K562 (cell line): Measurements from ENCODE around the gene BAZ2A. TPM values are rescaled to one million over a fixed set of nuclear protein-coding genes. Genes with fewer than 3 reads are reported as not detected.

Experiments used
- BMI1 ChIP-seq: fragments of 150-350 bp; IDR thresholded peaks from 2 replicates; pipeline ENCODE4 v1.6.1; 2014; ENCODE audit warnings: low read length
- HDAC8 ChIP-seq: fragments of 450-650 bp; IDR thresholded peaks from 2 replicates; pipeline ENCODE4 v1.6.1; 2016; ENCODE audit warnings: mild to moderate bottlenecking, missing genetic modification characterization, moderate library complexity, missing compliant biosample characterization
- HDGF ChIP-seq: fragments of 450-650 bp; IDR thresholded peaks from 2 replicates; pipeline ENCODE4 v1.6.1; 2016
- ILK ChIP-seq: fragments of 450-650 bp; IDR thresholded peaks from 2 replicates; pipeline ENCODE4 v1.6.1; 2016; ENCODE audit warnings: missing genetic modification characterization, low read depth, mild to moderate bottlenecking, missing compliant biosample characterization, moderate library complexity, borderline replicate concordance
- NFXL1 ChIP-seq: fragments of 450-650 bp; formaldehyde crosslinking; IDR thresholded peaks from 2 replicates; pipeline ENCODE4 v1.4.0; 2021; ENCODE audit warnings: mild to moderate bottlenecking
- PTRF ChIP-seq: fragments of 450-650 bp; IDR thresholded peaks from 2 replicates; pipeline ENCODE4 v1.6.1; 2016; ENCODE audit warnings: mild to moderate bottlenecking, missing genetic modification characterization, missing compliant biosample characterization
- SMC3 ChIP-seq: conservative IDR thresholded peaks from 2 replicates; pipeline ENCODE4 v1.6.1; 2011; ENCODE audit warnings: low read depth, low read length, improper control_type of control experiment; ENCODE audit not compliant: insufficient read depth
- ZNF224 ChIP-seq: sonication (generic); formaldehyde crosslinking; IDR thresholded peaks from 2 replicates; pipeline ENCODE4 v1.8.0; 2022; ENCODE audit warnings: mild to moderate bottlenecking, missing genetic modification reagents
- polyA plus RNA-seq, 8 experiments: library from polyadenylated mRNA; depleted of rRNA in 4 of 8; stranded (reverse) in 5 of 8; unstranded in 3 of 8; fragments of >200 nt; fragmentation: Nextera tagmentation in 2 of 8; fragmentation: Illumina TruSeq in 1 of 8; extraction: Ambion mirVana in 2 of 8; extraction: Trizol in 1 of 8; gene quantifications; 2 replicates each; pipeline versions ENCODE4 v1.2.1 to v1.2.3, GENCODE V29; 2011 to 2014; ENCODE audit warnings: inconsistent platforms in 1 of 8, missing spikeins in 1 of 8
- total RNA-seq, 7 experiments: library from RNA; depleted of rRNA in 6 of 7; stranded (reverse); fragments of >200 nt in 6 of 7; fragmentation: Illumina TruSeq in 2 of 7; extraction: Trizol in 2 of 7; gene quantifications; 2 replicates each; pipeline versions ENCODE4 v1.2.1 to v1.2.3, GENCODE V29; 2011 to 2021; ENCODE audit warnings: low replicate concordance in 1 of 7
- TF ChIP-seq, protein P1 (sequence below): sonication (generic); formaldehyde crosslinking; IDR thresholded peaks from 2 replicates; pipeline ENCODE4 v1.8.1; 2023; ENCODE audit warnings: missing genetic modification reagents, mild to moderate bottlenecking, borderline replicate concordance
- TF ChIP-seq, protein P2 (sequence below): conservative IDR thresholded peaks from 2 replicates; pipeline ENCODE4 v1.6.1; 2011; ENCODE audit warnings: low read depth, mild to moderate bottlenecking, low read length; ENCODE audit not compliant: control insufficient read depth
- TF ChIP-seq, protein P3 (sequence below): fragments of 450-650 bp; conservative IDR thresholded peaks from 2 replicates; pipeline ENCODE4 v1.6.1; 2016; ENCODE audit warnings: missing genetic modification characterization, low read depth, mild to moderate bottlenecking, control low read depth, missing compliant biosample characterization
- TF ChIP-seq, protein P4 (sequence below): fragments of 450-650 bp; formaldehyde crosslinking; conservative IDR thresholded peaks from 2 replicates; pipeline ENCODE4 v1.4.0; 2022; ENCODE audit warnings: mild to moderate bottlenecking, missing genetic modification characterization
- TF ChIP-seq, protein P5 (sequence below): sonication (generic); formaldehyde crosslinking; IDR thresholded peaks from 2 replicates; pipeline ENCODE4 v1.8.0; 2023; ENCODE audit warnings: mild to moderate bottlenecking, missing genetic modification reagents
- TF ChIP-seq, protein P6 (sequence below): fragments of 250-450 bp; sonication (Bioruptor Pico); IDR thresholded peaks from 2 replicates; pipeline ENCODE4 v1.9.0; 2021; ENCODE audit warnings: mild to moderate bottlenecking

Gene BAZ2A
- total and polyA plus RNA-seq, 9 of the 15 experiments (the other 6 are each of a cell fraction or from before 2014, with no cell fraction given), result 4.5 to 86.4 (median 26.2) TPM

DNA sequence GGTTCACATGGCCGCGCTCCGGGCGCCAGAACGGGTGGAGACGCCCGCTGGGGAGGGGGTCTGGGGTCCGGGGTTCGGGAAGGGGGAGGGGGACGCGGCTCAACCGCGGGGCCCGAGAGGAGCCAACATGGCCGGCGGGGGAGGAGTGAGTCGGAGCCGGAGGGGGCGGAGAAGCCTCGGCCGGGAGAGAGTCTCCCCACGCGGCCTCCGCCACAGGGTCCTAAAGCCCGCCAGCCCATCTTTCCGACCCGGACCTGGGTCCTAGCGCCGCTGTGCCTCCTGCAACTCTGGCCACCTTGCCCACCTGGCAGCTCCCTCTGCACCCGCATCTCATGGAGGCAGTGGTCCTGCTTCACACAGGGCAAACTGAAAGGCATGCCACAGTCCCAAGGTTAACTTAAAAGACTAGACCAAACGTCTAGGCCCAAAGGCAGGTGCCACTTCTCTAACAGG, at the start of gene BAZ2A (continued):
- no peak for TF ChIP-seq ZNF224 (CRISPR knock-in tag)
- TF ChIP-seq, protein P1, sequence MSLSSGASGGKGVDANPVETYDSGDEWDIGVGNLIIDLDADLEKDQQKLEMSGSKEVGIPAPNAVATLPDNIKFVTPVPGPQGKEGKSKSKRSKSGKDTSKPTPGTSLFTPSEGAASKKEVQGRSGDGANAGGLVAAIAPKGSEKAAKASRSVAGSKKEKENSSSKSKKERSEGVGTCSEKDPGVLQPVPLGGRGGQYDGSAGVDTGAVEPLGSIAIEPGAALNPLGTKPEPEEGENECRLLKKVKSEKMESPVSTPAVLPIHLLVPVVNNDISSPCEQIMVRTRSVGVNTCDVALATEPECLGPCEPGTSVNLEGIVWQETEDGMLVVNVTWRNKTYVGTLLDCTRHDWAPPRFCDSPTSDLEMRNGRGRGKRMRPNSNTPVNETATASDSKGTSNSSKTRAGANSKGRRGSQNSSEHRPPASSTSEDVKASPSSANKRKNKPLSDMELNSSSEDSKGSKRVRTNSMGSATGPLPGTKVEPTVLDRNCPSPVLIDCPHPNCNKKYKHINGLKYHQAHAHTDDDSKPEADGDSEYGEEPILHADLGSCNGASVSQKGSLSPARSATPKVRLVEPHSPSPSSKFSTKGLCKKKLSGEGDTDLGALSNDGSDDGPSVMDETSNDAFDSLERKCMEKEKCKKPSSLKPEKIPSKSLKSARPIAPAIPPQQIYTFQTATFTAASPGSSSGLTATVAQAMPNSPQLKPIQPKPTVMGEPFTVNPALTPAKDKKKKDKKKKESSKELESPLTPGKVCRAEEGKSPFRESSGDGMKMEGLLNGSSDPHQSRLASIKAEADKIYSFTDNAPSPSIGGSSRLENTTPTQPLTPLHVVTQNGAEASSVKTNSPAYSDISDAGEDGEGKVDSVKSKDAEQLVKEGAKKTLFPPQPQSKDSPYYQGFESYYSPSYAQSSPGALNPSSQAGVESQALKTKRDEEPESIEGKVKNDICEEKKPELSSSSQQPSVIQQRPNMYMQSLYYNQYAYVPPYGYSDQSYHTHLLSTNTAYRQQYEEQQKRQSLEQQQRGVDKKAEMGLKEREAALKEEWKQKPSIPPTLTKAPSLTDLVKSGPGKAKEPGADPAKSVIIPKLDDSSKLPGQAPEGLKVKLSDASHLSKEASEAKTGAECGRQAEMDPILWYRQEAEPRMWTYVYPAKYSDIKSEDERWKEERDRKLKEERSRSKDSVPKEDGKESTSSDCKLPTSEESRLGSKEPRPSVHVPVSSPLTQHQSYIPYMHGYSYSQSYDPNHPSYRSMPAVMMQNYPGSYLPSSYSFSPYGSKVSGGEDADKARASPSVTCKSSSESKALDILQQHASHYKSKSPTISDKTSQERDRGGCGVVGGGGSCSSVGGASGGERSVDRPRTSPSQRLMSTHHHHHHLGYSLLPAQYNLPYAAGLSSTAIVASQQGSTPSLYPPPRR, result 0 out of 2 replicates have a peak, but pooled peaks have one; percentile 43
- TF ChIP-seq, protein P2, sequence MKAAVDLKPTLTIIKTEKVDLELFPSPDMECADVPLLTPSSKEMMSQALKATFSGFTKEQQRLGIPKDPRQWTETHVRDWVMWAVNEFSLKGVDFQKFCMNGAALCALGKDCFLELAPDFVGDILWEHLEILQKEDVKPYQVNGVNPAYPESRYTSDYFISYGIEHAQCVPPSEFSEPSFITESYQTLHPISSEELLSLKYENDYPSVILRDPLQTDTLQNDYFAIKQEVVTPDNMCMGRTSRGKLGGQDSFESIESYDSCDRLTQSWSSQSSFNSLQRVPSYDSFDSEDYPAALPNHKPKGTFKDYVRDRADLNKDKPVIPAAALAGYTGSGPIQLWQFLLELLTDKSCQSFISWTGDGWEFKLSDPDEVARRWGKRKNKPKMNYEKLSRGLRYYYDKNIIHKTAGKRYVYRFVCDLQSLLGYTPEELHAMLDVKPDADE, result 0 out of 2 replicates have a peak, but pooled peaks have one; percentile 71
- no peak for TF ChIP-seq HDAC8 (tag)
- TF ChIP-seq NFXL1 (CRISPR knock-in tag), result no peak
- TF ChIP-seq, protein P3, sequence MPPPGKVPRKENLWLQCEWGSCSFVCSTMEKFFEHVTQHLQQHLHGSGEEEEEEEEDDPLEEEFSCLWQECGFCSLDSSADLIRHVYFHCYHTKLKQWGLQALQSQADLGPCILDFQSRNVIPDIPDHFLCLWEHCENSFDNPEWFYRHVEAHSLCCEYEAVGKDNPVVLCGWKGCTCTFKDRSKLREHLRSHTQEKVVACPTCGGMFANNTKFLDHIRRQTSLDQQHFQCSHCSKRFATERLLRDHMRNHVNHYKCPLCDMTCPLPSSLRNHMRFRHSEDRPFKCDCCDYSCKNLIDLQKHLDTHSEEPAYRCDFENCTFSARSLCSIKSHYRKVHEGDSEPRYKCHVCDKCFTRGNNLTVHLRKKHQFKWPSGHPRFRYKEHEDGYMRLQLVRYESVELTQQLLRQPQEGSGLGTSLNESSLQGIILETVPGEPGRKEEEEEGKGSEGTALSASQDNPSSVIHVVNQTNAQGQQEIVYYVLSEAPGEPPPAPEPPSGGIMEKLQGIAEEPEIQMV (tag), result no peak
- TF ChIP-seq, protein P4, sequence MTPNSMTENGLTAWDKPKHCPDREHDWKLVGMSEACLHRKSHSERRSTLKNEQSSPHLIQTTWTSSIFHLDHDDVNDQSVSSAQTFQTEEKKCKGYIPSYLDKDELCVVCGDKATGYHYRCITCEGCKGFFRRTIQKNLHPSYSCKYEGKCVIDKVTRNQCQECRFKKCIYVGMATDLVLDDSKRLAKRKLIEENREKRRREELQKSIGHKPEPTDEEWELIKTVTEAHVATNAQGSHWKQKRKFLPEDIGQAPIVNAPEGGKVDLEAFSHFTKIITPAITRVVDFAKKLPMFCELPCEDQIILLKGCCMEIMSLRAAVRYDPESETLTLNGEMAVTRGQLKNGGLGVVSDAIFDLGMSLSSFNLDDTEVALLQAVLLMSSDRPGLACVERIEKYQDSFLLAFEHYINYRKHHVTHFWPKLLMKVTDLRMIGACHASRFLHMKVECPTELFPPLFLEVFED (CRISPR knock-in tag), result peak; percentile 28; the same call in 1 of the 2 replicates
- TF ChIP-seq HDGF, result no peak
- TF ChIP-seq, protein P5, sequence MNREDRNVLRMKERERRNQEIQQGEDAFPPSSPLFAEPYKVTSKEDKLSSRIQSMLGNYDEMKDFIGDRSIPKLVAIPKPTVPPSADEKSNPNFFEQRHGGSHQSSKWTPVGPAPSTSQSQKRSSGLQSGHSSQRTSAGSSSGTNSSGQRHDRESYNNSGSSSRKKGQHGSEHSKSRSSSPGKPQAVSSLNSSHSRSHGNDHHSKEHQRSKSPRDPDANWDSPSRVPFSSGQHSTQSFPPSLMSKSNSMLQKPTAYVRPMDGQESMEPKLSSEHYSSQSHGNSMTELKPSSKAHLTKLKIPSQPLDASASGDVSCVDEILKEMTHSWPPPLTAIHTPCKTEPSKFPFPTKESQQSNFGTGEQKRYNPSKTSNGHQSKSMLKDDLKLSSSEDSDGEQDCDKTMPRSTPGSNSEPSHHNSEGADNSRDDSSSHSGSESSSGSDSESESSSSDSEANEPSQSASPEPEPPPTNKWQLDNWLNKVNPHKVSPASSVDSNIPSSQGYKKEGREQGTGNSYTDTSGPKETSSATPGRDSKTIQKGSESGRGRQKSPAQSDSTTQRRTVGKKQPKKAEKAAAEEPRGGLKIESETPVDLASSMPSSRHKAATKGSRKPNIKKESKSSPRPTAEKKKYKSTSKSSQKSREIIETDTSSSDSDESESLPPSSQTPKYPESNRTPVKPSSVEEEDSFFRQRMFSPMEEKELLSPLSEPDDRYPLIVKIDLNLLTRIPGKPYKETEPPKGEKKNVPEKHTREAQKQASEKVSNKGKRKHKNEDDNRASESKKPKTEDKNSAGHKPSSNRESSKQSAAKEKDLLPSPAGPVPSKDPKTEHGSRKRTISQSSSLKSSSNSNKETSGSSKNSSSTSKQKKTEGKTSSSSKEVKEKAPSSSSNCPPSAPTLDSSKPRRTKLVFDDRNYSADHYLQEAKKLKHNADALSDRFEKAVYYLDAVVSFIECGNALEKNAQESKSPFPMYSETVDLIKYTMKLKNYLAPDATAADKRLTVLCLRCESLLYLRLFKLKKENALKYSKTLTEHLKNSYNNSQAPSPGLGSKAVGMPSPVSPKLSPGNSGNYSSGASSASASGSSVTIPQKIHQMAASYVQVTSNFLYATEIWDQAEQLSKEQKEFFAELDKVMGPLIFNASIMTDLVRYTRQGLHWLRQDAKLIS (CRISPR knock-in tag), result no peak
- no peak for TF ChIP-seq ILK (tag)
- TF ChIP-seq PTRF (tag), result no peak
- TF ChIP-seq BMI1, result no peak
- TF ChIP-seq, protein P6, sequence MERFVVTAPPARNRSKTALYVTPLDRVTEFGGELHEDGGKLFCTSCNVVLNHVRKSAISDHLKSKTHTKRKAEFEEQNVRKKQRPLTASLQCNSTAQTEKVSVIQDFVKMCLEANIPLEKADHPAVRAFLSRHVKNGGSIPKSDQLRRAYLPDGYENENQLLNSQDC (CRISPR knock-in tag), result no peak
- no peak for TF ChIP-seq SMC3
